ENCODE data around the gene PDE1A. TPM values are rescaled to one million over a fixed set of nuclear protein-coding genes. Genes with fewer than 3 reads are reported as not detected.

The PDE1A gene
- total RNA-seq, 4 donors from 2014 or later, result 13.1 to 83.1 (median 27.3) TPM

DNA sequence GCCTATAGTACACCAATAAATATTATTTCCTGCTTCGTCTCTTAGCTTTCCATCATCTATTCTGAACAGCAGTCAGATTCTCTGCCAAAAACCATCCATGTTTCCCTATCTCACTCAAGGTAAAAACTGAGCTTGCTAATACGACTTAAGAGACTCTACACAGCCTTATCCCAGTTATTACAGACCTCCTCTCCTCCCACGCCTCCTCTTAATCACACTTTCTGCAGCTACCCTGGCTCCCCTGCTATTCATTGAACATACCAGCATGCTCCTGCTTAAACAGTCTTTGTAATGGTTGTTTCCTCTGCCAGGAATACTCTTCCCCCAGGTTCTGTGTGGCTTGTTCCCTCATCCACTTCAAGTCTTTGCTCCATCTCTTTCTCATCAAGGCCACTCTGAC lies 81.5 kb downstream of the PDE1A start:
- TF ChIP-seq, protein P1, sequence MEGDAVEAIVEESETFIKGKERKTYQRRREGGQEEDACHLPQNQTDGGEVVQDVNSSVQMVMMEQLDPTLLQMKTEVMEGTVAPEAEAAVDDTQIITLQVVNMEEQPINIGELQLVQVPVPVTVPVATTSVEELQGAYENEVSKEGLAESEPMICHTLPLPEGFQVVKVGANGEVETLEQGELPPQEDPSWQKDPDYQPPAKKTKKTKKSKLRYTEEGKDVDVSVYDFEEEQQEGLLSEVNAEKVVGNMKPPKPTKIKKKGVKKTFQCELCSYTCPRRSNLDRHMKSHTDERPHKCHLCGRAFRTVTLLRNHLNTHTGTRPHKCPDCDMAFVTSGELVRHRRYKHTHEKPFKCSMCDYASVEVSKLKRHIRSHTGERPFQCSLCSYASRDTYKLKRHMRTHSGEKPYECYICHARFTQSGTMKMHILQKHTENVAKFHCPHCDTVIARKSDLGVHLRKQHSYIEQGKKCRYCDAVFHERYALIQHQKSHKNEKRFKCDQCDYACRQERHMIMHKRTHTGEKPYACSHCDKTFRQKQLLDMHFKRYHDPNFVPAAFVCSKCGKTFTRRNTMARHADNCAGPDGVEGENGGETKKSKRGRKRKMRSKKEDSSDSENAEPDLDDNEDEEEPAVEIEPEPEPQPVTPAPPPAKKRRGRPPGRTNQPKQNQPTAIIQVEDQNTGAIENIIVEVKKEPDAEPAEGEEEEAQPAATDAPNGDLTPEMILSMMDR (IDR thresholded peaks at IDR 0.05), result no peak
- no peak for TF ChIP-seq POLR2A (IDR thresholded peaks at IDR 0.05)
- H3K9me3 ChIP-seq, result no peaks in the 10 kb centered on the region
- intact Hi-C loops (cut with DNase I; ENCODE audit: low total_unique reads), result no loop called here
- no peak overlapping the region for H3K27ac ChIP-seq
- no peaks in the 10 kb centered on the region for H3K4me1 ChIP-seq
- no peaks in the 10 kb centered on the region for H3K36me3 ChIP-seq
- no peak for DNase-seq
- no peaks in the 10 kb centered on the region for H3K27me3 ChIP-seq
- H3K4me3 ChIP-seq, result no peak overlapping the region

DNA sequence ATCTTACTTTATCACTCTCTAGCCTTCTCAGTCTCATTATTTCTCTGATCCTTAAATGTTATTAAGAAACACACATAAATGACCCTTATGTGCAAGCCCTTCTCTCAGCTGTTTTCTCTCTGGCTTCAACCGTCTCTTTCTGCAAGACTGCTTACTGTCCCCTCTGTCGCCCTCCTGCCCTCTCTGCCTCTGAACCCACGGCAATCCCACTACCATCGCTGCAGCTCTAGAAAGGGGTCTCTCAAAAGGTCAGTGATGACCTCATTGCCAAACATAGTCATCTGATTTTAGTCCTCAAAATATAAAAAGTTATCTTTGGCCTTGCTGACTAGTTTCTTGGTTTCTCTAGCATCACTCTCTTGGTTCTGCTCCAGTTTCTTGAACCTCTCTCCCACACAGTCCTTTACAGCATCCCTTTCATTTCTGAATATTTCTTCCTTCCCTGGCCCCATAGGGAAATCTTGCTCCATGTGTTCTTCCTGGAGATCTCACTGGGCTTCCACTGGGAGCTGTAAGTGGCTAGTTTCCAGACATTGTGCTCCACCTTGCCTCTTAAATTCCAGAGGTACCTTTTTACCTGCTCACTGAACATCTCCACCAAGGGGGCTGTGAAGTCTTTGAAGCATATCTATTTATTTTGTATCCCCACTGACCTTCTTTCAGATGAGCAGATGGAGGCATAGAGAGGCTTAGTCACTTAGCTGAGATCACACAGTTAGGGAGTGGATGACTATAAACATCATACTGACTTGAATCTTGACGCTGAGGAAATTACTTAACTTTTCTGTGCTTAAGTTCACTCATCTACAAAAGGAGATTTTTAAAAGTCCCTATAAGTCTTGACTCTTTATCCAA lies 96.2 kb downstream of the PDE1A start:
- H3K4me1 ChIP-seq, result no peaks in the 10 kb centered on the region
- no peak for TF ChIP-seq POLR2A (IDR thresholded peaks at IDR 0.05)
- TF ChIP-seq, protein P1 (IDR thresholded peaks at IDR 0.05), result no peak
- DNase-seq, result no peak
- H3K4me3 ChIP-seq, result no peak overlapping the region
- no peaks in the 10 kb centered on the region for H3K9me3 ChIP-seq
- no peaks in the 10 kb centered on the region for H3K36me3 ChIP-seq
- intact Hi-C loops (cut with DNase I; ENCODE audit: low total_unique reads), result no loop called here
- H3K27ac ChIP-seq, result no peak overlapping the region
- H3K27me3 ChIP-seq, result no peaks in the 10 kb centered on the region

DNA sequence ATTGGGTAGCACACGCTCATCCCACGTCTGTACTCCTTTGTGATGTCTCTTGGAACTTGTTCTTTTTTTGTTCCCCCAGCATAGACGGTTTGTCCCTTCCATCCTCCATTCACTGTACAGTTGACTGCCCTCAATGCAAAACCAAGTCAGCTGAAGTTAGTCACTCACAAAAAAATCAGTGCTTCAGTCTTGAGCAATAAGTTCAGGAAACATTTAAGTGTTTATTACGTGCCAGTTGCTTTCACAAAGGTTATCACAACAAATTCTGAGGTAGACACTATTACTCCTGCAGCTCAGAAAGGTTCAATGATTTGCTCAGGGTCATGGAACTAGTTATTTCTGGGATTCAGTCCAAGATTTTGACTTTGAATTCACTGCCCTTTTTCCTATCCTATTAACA lies 102.2 kb downstream of the PDE1A start:
- TF ChIP-seq, protein P1 (IDR thresholded peaks at IDR 0.05), result no peak
- no peak for TF ChIP-seq POLR2A (IDR thresholded peaks at IDR 0.05)
- H3K4me1 ChIP-seq, result no peaks in the 10 kb centered on the region
- no peak for DNase-seq
- no peak overlapping the region for H3K27ac ChIP-seq
- H3K9me3 ChIP-seq, result no peaks in the 10 kb centered on the region
- intact Hi-C loops (cut with DNase I; ENCODE audit: low total_unique reads), result no loop called here
- H3K27me3 ChIP-seq, result no peaks in the 10 kb centered on the region
- no peaks in the 10 kb centered on the region for H3K36me3 ChIP-seq
- no peak overlapping the region for H3K4me3 ChIP-seq

DNA sequence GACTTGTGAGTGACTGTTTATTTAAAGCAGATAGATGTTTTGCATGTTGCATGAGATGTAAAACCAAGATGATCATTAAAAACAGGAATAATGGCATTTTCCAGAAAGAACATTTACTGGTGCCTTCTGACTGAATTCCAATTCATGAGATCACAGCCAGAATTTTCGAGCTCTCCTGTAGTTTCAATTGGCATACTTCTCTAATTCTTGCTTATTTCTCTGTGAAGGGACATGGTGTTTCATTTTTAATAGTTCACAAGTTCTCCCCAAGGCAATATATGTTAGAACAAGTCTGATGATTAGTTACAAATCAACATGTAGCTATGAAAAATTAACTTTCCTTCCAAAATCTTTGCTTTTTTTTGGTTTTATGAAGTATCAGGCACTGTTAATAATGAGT lies 105.7 kb downstream of the PDE1A start:
- H3K36me3 ChIP-seq, result no peaks in the 10 kb centered on the region
- no peak for DNase-seq
- H3K27ac ChIP-seq, result no peak overlapping the region
- no peak for TF ChIP-seq POLR2A (IDR thresholded peaks at IDR 0.05)
- TF ChIP-seq, protein P1 (IDR thresholded peaks at IDR 0.05), result no peak
- intact Hi-C loops (cut with DNase I; ENCODE audit: low total_unique reads), result no loop called here
- no peaks in the 10 kb centered on the region for H3K9me3 ChIP-seq
- no peaks in the 10 kb centered on the region for H3K4me1 ChIP-seq
- H3K27me3 ChIP-seq, result no peaks in the 10 kb centered on the region
- no peak overlapping the region for H3K4me3 ChIP-seq

Data from uterus (tissue), 4 donors.